Measurements from ENCODE around the gene ADCY10. TPM values are rescaled to one million over a fixed set of nuclear protein-coding genes. Genes with fewer than 3 reads are reported as not detected.

ADCY10 gene
- total RNA-seq, 1 experiment from 2014 or later = 0.20 TPM

DNA sequence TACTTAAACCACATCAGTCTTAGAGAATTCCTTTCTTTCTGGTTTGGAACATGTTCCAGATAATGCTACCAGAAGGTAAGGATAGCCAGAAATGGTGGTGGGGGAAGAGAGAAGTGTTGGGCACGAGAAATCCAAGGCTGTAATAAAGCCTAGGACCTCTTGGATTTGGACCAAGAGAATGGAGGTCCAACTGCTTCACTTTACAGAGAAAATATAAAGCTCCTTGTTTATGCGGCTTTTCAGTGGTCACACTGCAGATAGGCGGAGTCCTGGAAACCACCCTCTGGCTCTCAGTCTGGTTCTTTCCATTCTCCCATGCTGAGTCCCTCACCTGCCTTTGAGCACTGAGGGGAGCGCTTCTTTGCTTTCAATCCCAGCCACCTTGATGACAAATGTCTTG lies 87.8 kb downstream of the ADCY10 start:
- no peak overlapping the region for H3K4ac ChIP-seq (ENCODE audit: low read depth, low read length)
- no peaks in the 10 kb centered on the region for H3K9me3 ChIP-seq (ENCODE audit: control insufficient read depth, low read depth, low read length)
- H3K18ac ChIP-seq (ENCODE audit: insufficient read length, low read depth, low read length) = no peak overlapping the region
- H2BK5ac ChIP-seq (ENCODE audit: insufficient read length, low read length) = no peak overlapping the region
- TF ChIP-seq, protein P1, sequence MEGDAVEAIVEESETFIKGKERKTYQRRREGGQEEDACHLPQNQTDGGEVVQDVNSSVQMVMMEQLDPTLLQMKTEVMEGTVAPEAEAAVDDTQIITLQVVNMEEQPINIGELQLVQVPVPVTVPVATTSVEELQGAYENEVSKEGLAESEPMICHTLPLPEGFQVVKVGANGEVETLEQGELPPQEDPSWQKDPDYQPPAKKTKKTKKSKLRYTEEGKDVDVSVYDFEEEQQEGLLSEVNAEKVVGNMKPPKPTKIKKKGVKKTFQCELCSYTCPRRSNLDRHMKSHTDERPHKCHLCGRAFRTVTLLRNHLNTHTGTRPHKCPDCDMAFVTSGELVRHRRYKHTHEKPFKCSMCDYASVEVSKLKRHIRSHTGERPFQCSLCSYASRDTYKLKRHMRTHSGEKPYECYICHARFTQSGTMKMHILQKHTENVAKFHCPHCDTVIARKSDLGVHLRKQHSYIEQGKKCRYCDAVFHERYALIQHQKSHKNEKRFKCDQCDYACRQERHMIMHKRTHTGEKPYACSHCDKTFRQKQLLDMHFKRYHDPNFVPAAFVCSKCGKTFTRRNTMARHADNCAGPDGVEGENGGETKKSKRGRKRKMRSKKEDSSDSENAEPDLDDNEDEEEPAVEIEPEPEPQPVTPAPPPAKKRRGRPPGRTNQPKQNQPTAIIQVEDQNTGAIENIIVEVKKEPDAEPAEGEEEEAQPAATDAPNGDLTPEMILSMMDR (conservative IDR thresholded peaks at IDR 0.05) = no peak
- H4K91ac ChIP-seq (ENCODE audit: insufficient read length, low read depth, low read length) = no peak overlapping the region
- H2BK12ac ChIP-seq (ENCODE audit: insufficient read length, low read depth, low read length) = no peak overlapping the region
- no peak overlapping the region for H2AFZ ChIP-seq (ENCODE audit: low read length)
- Mint-ChIP-seq H3K27me3 (ENCODE audit: low read depth) (0 out of 2 replicates have a peak, but pooled peaks cover 2% of the 10 kb centered on the region), H3K9me3 (no peaks in the 10 kb centered on the region), H3K27ac (no peak overlapping the region), H3K4me3 (no peak overlapping the region), H3K4me1 (peaks cover 27 to 29% of the 10 kb centered on the region in 2 experiments), H3K36me3 (ENCODE audit: insufficient read depth in 1 of 3, low read depth in 3 of 3) (no peaks in the 10 kb centered on the region)
- H4K20me1 ChIP-seq (ENCODE audit: control insufficient read depth, insufficient read depth, insufficient read length) = no peaks in the 10 kb centered on the region
- WGBS (ENCODE audit: extremely low coverage, insufficient read length, low lambda C conversion rate) = no CpG with 5 or more reads among the region's 4 CpGs
- no peak overlapping the region for H3K4me2 ChIP-seq (ENCODE audit: insufficient read depth, insufficient read length, low read length)
- H3K27me3 ChIP-seq (ENCODE audit: insufficient read depth, low read length) = no peaks in the 10 kb centered on the region
- H3K79me1 ChIP-seq (ENCODE audit: insufficient read depth, low read depth, low read length, poor library complexity, severe bottlenecking) = no peaks in the 10 kb centered on the region
- no peak overlapping the region for H3K23ac ChIP-seq (ENCODE audit: insufficient read length, low read depth, low read length)
- no peak overlapping the region for H3K56ac ChIP-seq (ENCODE audit: insufficient read length, low read depth, low read length)
- no peak for DNase-seq
- no peak overlapping the region for H2BK15ac ChIP-seq (ENCODE audit: low read depth, low read length)
- no peak overlapping the region for H4K8ac ChIP-seq (replicated peaks; ENCODE audit: insufficient read length, low read depth, low read length)
- peaks cover 6% of the 10 kb centered on the region; the same call in 1 of the 2 replicates for H3K4me1 ChIP-seq (ENCODE audit: insufficient read depth, low read length)
- H4K5ac ChIP-seq (ENCODE audit: insufficient read length, low read depth, low read length) = no peak overlapping the region
- no peak overlapping the region for H2BK120ac ChIP-seq (ENCODE audit: low read depth, low read length, poor library complexity, severe bottlenecking)
- H3K9ac ChIP-seq (ENCODE audit: extremely low read depth, insufficient read length, low read length) = no peak overlapping the region
- H2AK5ac ChIP-seq (ENCODE audit: insufficient read length, low read length) = no peak overlapping the region
- H3K23me2 ChIP-seq (ENCODE audit: insufficient read length, low read depth, low read length, poor library complexity, severe bottlenecking) = no peaks in the 10 kb centered on the region
- H3K79me2 ChIP-seq (ENCODE audit: insufficient read depth, low read length) = no peaks in the 10 kb centered on the region
- H2BK20ac ChIP-seq (ENCODE audit: low read depth, low read length, poor library complexity, severe bottlenecking) = no peak overlapping the region
- H3K27ac ChIP-seq (ENCODE audit: insufficient read length, low read depth, low read length) = no peak overlapping the region
- H3T11ph ChIP-seq (ENCODE audit: low read length) = no peak overlapping the region
- no peak overlapping the region for H3K14ac ChIP-seq (ENCODE audit: insufficient read depth, low read length)

All from H9 (cell line).